HG03103 (cell line): ENCODE measurements around the gene SLC24A3.

ENCODE experiments used
- ATAC-seq: cut with Tn5 transposase; IDR thresholded peaks from one replicate; pipeline ENCODE4 v1.9.1; 2021; ENCODE audit warnings: low read depth; ENCODE audit not compliant: unreplicated experiment

SLC24A3 gene

DNA sequence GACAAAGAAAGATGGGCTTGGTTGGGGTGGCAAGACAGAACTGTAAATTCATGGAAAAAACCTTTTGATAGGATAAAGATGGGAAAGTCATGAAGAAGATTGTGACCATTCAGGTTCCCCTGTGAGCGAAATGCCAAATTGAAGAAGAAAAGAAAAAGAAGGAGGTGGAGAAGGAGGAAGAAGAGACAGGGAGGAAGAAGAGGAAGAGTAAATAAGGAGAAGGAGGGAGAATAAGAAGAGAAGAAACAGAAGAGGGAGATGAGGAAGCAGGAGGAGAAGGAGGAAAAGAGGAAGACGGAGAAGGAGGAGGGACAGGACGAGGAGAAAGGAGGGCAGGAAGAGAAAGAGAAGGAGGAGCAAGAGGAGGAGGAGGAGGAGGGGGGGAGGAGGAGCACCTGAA, 199.8 kb downstream of the SLC24A3 start:
- no peak for ATAC-seq

- no peak for ATAC-seq
Measured at GRCh38 chr20:19414600-19414999, 202.2 kb downstream of the SLC24A3 start.

DNA sequence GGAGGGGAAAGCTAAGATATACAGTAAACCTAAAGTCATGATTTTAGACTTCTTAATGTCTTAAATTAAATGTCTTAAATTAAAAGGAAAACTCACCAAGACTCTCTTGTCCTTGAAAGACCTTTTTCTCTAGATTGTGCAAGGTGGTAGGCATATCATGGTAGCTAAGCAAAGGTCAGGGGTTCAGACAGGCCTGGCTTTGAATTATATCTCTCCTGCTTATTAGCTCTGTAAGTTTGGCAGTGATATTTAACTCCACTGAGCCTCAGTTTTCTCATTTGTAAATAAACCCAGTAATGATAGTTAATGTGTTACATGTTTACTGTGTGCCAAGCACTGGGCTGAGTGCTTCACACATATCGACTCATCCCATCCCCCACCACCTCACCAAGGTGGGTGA, 203.3 kb downstream of the SLC24A3 start:
- no peak for ATAC-seq

DNA sequence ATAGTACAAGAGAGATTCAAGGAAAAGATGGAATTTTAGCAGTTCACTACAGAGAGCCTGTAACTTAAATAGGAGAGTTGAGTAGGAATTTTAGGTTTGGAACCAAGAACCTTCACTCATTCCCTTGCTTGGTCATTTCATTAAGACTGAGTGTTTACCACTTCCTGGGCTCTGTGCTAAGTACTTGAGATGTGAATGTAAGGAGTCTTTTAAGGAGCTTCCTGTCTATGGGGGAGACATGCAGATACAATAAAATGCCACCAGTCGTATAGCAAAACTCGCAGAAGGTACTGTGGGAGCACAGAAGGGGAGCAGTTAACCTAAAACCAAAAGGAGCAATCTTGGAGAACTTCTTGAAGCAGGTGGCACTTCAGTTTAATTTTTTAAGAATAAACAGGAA, 204.2 kb downstream of the SLC24A3 start:
- no peak for ATAC-seq

- ATAC-seq, result no peak
Measured at GRCh38 chr20:19419396-19419795, 207.0 kb downstream of the SLC24A3 start.

GRCh38 chr20:19423097-19423899, 210.9 kb downstream of the SLC24A3 start:
- ATAC-seq, result no peak

- no peak for ATAC-seq
Measured at GRCh38 chr20:19423900-19424620, 211.6 kb downstream of the SLC24A3 start.

DNA sequence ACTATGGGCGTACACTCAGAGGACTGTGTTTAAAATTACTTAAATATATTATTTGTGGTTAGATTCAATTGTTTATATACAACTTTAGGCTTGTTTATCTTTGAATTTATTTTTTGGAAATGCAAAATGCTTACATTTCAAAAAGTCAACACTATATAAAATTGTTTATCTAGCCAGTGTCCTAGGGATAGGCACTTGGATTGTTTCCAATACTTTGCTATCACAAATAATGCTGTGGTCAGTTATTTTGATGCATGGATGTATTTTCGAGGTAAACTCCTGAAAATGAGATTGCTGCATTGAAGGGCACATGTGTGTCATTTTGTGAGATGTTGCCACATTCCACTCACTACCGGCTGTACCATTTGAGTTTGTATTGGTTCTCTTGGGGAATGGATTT, 213.9 kb downstream of the SLC24A3 start:
- no peak for ATAC-seq

- ATAC-seq, result no peak
Measured at GRCh38 chr20:19427480-19427879, 215.0 kb downstream of the SLC24A3 start.

GRCh38 chr20:19427913-19428312, 215.5 kb downstream of the SLC24A3 start:
- no peak for ATAC-seq

- no peak for ATAC-seq
Measured at GRCh38 chr20:19428324-19428723, 215.9 kb downstream of the SLC24A3 start.

- ATAC-seq, result no peak
Measured at GRCh38 chr20:19429538-19429937, 217.1 kb downstream of the SLC24A3 start.

DNA sequence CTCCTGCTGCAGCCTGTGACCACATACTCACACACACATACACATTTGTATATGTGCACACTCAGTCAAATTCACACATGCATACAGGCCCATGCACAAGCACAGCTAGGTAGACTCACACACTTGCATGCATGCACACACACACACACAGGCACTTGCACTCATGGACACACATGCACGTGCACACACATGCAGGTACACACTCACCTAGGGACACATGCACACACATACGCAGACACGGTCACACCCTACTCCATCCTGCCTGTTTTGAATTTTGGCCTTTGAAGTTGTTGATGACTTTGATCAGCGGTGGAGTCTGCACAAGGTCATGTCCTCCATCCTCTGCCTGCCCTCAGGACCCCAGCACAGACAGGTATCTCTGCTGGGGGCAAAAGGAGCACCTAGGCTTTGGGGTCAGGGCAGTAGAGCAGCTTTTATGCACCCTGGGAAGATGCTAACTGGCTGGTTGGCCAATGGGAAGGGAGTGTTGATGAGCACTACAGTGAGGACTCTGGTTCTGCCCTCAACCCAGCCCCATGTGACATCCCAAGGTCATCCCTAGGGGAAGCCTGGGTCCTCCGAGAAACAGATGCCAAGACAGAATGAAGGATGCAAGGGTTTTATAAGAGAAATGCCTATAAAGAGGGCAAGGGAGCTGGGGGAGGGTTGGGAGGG, 218.3 kb downstream of the SLC24A3 start:
- ATAC-seq, result no peak

- no peak for ATAC-seq
Measured at GRCh38 chr20:19431316-19431700, 218.9 kb downstream of the SLC24A3 start.

DNA sequence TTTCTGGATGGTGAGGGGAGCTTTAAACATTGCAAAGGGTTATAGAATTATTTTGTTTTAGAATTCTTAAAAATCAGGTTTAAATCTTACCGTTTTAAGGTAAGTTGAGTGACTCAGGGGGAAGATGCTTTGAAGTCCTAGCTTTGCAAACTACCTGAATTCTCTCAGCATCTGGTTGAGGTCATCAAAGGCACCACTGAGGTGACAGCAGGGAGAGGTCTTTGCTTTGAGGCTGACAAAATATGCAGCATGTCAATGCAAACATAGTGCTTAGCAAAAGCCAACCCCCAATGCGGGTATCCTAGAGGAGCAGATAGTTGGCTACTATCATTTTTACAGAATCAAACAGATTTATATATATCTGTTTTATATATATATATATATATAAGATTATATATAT, 219.5 kb downstream of the SLC24A3 start:
- no peak for ATAC-seq

DNA sequence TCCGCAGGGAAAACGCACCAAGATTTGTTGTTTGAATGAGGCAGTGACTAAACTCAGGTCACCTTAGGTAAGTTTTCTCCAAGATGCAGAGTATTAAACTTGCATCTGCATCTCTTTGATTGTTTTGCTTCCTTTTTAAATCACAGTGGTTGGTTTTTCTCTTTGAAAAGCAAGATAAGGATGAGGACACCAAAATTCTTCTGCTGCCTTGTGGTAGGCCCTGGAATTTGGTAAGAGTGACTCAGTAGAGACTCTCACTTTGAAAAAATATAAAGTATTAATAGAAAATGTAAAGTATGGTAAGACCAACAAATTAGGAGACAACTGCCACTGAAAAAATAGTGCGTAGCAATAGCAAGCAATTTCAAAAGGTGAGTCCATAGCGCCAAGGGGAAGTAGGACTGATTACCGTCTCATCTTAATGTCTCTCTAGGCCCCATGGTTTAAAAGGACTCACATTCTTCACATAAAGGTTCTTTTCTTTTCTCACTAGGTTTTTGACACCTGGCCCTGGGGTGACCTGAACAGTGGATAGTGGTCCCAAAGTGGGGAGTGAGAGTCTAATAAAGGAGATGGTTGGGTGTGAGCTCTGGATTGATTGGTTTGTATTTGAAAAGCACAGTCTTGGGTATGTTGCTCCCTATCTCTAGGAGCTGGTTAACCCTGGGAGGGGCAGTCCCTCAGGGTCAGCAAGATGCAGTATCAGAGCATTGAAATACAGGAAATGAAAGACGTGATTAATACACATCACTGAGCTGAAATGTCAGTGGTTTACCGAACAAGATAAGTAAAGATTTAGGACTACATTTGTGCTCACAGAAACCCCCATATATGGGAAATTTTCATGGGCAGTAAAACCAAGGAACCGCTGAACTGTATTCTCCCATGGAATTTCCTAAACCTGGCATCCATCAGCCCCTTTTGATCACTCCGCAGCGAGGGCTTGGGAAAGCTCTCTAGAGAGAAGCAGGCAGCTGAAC, 221.2 kb downstream of the SLC24A3 start:
- no peak for ATAC-seq

GRCh38 chr20:19435316-19435715, 222.9 kb downstream of the SLC24A3 start:
- no peak for ATAC-seq

GRCh38 chr20:19435821-19436220, 223.4 kb downstream of the SLC24A3 start:
- no peak for ATAC-seq

GRCh38 chr20:19438488-19438887, 226.0 kb downstream of the SLC24A3 start:
- no peak for ATAC-seq
